Right hindlimb (tissue), 1 donor: ENCODE measurements around the gene MTRF1L.

Experiments used
- DNase-seq: peaks from one replicate; pipeline ENCODE4 v3.0.0-alpha.2; 2018

MTRF1L gene

GRCh38 chr6:153002613-153003365, at the start of gene MTRF1L:
Gene MTRF1L (minus strand): TSS chr6:153002709. CDS start chr6:153002685, 24 bp downstream.
- peak; percentile 96 for DNase-seq

- DNase-seq, result no peak
These were observed 49.3 kb upstream of the MTRF1L start for GRCh38 chr6:153051801-153052200.

- no peak for DNase-seq
These were observed 46.1 kb upstream of the MTRF1L start for GRCh38 chr6:153048631-153049030.

GRCh38 chr6:153047386-153047785, 44.9 kb upstream of the MTRF1L start:
- DNase-seq, result no peak

GRCh38 chr6:153045271-153045670, 42.8 kb upstream of the MTRF1L start:
- no peak for DNase-seq

GRCh38 chr6:153044295-153044694, 41.8 kb upstream of the MTRF1L start:
- DNase-seq, result no peak

GRCh38 chr6:153043719-153044118, 41.2 kb upstream of the MTRF1L start:
- no peak for DNase-seq

GRCh38 chr6:153038378-153039057, 36.0 kb upstream of the MTRF1L start:
- DNase-seq, result no peak

GRCh38 chr6:153034139-153034538, 31.6 kb upstream of the MTRF1L start:
- DNase-seq, result no peak

GRCh38 chr6:153032255-153032882, 29.9 kb upstream of the MTRF1L start:
- DNase-seq, result no peak

- DNase-seq, result no peak
These were observed 28.9 kb upstream of the MTRF1L start for GRCh38 chr6:153031335-153031955.

- DNase-seq, result no peak
These were observed 26.5 kb upstream of the MTRF1L start for GRCh38 chr6:153028963-153029362.

- no peak for DNase-seq
These were observed 25.8 kb upstream of the MTRF1L start for GRCh38 chr6:153028286-153028685.

- no peak for DNase-seq
These were observed 25.0 kb upstream of the MTRF1L start for GRCh38 chr6:153027480-153027879.

- no peak for DNase-seq
These were observed 22.2 kb upstream of the MTRF1L start for GRCh38 chr6:153024709-153025017.

GRCh38 chr6:153023977-153024708, 21.6 kb upstream of the MTRF1L start:
- DNase-seq, result peak; percentile 26

- DNase-seq, result no peak
These were observed 15.8 kb upstream of the MTRF1L start for GRCh38 chr6:153018355-153018754.

GRCh38 chr6:153016846-153017245, 14.3 kb upstream of the MTRF1L start:
- DNase-seq, result no peak

GRCh38 chr6:153015094-153015640, 12.7 kb upstream of the MTRF1L start:
- DNase-seq, result no peak

GRCh38 chr6:153013438-153013837, 10.9 kb upstream of the MTRF1L start:
- DNase-seq, result no peak

GRCh38 chr6:153012856-153013255, 10.3 kb upstream of the MTRF1L start:
- no peak for DNase-seq

GRCh38 chr6:153003366-153003690, 819 bp upstream of the MTRF1L start:
- peak; percentile 32 for DNase-seq
